HG03571 (cell line): ENCODE measurements around the gene GTSF1L.
"Not testable (repeated sequence)": the region's sequence is repeated elsewhere in the genome, so short reads cannot be mapped to it uniquely, and the experiment has no call there.

ENCODE experiments used
- ATAC-seq: cut with Tn5 transposase; IDR thresholded peaks from one replicate; pipeline ENCODE4 v1.9.1; 2021; ENCODE audit not compliant: unreplicated experiment

The GTSF1L gene

GRCh38 chr20:43726811-43727338 lies at the start of gene GTSF1L:
Gene GTSF1L, minus strand, starts transcription at chr20:43727002. Its CDS starts 308 bp downstream, at chr20:43726694.
- no peak for ATAC-seq

GRCh38 chr20:43774754-43775153 lies 48.0 kb upstream of the GTSF1L start:
- ATAC-seq, result no peak

GRCh38 chr20:43771503-43772190 lies 44.8 kb upstream of the GTSF1L start:
- ATAC-seq, result no peak

GRCh38 chr20:43770342-43770741 lies 43.5 kb upstream of the GTSF1L start:
- no peak for ATAC-seq

- ATAC-seq, result no peak
Measured at GRCh38 chr20:43767686-43768474, 41.1 kb upstream of the GTSF1L start.

GRCh38 chr20:43766917-43767316 lies 40.1 kb upstream of the GTSF1L start:
- no peak for ATAC-seq

GRCh38 chr20:43766385-43766784 lies 39.6 kb upstream of the GTSF1L start:
- ATAC-seq, result no peak

- ATAC-seq, result no peak
Measured at GRCh38 chr20:43765916-43766315, 39.1 kb upstream of the GTSF1L start.

- no peak for ATAC-seq
Measured at GRCh38 chr20:43762911-43763310, 36.1 kb upstream of the GTSF1L start.

GRCh38 chr20:43761386-43762340 lies 34.9 kb upstream of the GTSF1L start:
- no peak for ATAC-seq

- not testable (repeated sequence) for ATAC-seq
Measured at GRCh38 chr20:43757888-43758287, 31.1 kb upstream of the GTSF1L start.

- ATAC-seq, result no peak
Measured at GRCh38 chr20:43755851-43756250, 29.0 kb upstream of the GTSF1L start.

GRCh38 chr20:43755390-43755789 lies 28.6 kb upstream of the GTSF1L start:
- no peak for ATAC-seq

GRCh38 chr20:43752561-43753301 lies 25.9 kb upstream of the GTSF1L start:
- ATAC-seq, result peak; percentile 55

GRCh38 chr20:43752051-43752360 lies 25.2 kb upstream of the GTSF1L start:
- ATAC-seq, result no peak

GRCh38 chr20:43751167-43752050 lies 24.6 kb upstream of the GTSF1L start:
- peak; percentile 73 for ATAC-seq

- ATAC-seq, result no peak
Measured at GRCh38 chr20:43750774-43751166, 24.0 kb upstream of the GTSF1L start.

GRCh38 chr20:43749734-43750294 lies 23.0 kb upstream of the GTSF1L start:
- ATAC-seq, result no peak

- ATAC-seq, result no peak
Measured at GRCh38 chr20:43748274-43748673, 21.5 kb upstream of the GTSF1L start.
